ENCODE data around the gene CCDC92B.

- TF ChIP-seq USF2 (IDR thresholded peaks at IDR 0.05; ENCODE audit: low read depth, low read length) (no peak), CEBPB (IDR thresholded peaks at IDR 0.05; ENCODE audit: low read depth, low read length) (no peak), CHD1 (IDR thresholded peaks at IDR 0.05; ENCODE audit: low read depth, low read length) (no peak), CTCF (conservative IDR thresholded peaks at IDR 0.05; ENCODE audit: low read depth, low read length) (no peak), SMC3 (IDR thresholded peaks at IDR 0.05; ENCODE audit: low read depth, low read length) (no peak), POLR2A (IDR thresholded peaks at IDR 0.05; ENCODE audit: low read depth, low read length) (no peak), RAD21 (IDR thresholded peaks at IDR 0.05; ENCODE audit: low read length) (no peak), FOS (IDR thresholded peaks at IDR 0.05; ENCODE audit: low read depth, low read length) (no peak), NFE2L2 (IDR thresholded peaks at IDR 0.05; ENCODE audit: low read depth, low read length) (no peak), RFX5 (IDR thresholded peaks at IDR 0.05; ENCODE audit: low read depth, low read length) (no peak), ELK1 (IDR thresholded peaks at IDR 0.05; ENCODE audit: borderline replicate concordance, low read depth, low read length) (no peak), RCOR1 (IDR thresholded peaks at IDR 0.05; ENCODE audit: insufficient replicate concordance, low read length) (no peak)
Observed at GRCh38 chr17:2758870-2759269, 9.4 kb upstream of the CCDC92B start.

Data from IMR-90 (cell line).